PC-3 (cell line): ENCODE measurements around the gene ATF6B. TPM values are rescaled to one million over a fixed set of nuclear protein-coding genes. Genes with fewer than 3 reads are reported as not detected.
"Not testable (repeated sequence)": the region's sequence is repeated elsewhere in the genome, so short reads cannot be mapped to it uniquely, and the experiment has no call there.

ENCODE experiments used
- ATAC-seq: fragments of 200-7000 bp; cut with Tn5 transposase; 2 replicates; pipeline ENCODE4 v1.9.1; 2020; ENCODE audit warnings: mild to moderate bottlenecking, moderate library complexity
- BruUV-seq: library from RNA; stranded (reverse); fragments of 400-500 nt; replicated peaks from 2 replicates; lab custom pipeline; 2021; lab: Mats Ljungman, UMichigan
- CTCF ChIA-PET: fragments of 300-600 bp; sonication (Branson Sonifier 250); formaldehyde crosslinking; loops from one replicate; lab custom pipeline; 2022; ENCODE audit warnings: antibody characterized with exemption; lab: Charles Lee
- POLR2A ChIA-PET: fragments of 300-600 bp; sonication (Branson Sonifier 250); formaldehyde crosslinking; loops from one replicate; lab custom pipeline; 2022; ENCODE audit warnings: antibody characterized with exemption; ENCODE audit not compliant: unreplicated experiment; lab: Charles Lee
- DNase-seq: peaks from one replicate; pipeline ENCODE4 v3.0.0-alpha.2; 2015
- H2AFZ ChIP-seq: fragments of 300-600 bp; sonication (generic); 2 replicates; pipeline ENCODE4 v1.6.0; 2016; ENCODE audit warnings: antibody characterized with exemption, low read length
- H3F3A ChIP-seq: fragments of 300-600 bp; sonication (generic); one replicate; pipeline ENCODE4 v1.6.0; 2017; ENCODE audit warnings: antibody characterized with exemption, low read length, control low read depth, mild to moderate bottlenecking; ENCODE audit not compliant: unreplicated experiment
- H3K27ac ChIP-seq: fragments of 300-600 bp; sonication (generic); 2 replicates; pipeline ENCODE4 v1.5.1; 2016; ENCODE audit warnings: mild to moderate bottlenecking, low read length
- H3K27me3 ChIP-seq: fragments of 300-600 bp; sonication (generic); 2 replicates; pipeline ENCODE4 v1.6.1; 2016; ENCODE audit warnings: low read length, mixed read lengths
- H3K36me3 ChIP-seq: fragments of 300-600 bp; sonication (generic); 2 replicates; pipeline ENCODE4 v1.6.1; 2016; ENCODE audit warnings: low read depth, mixed run types, low read length, mixed read lengths
- H3K4me1 ChIP-seq: fragments of 300-600 bp; sonication (generic); 2 replicates; pipeline ENCODE4 v1.5.1; 2016; ENCODE audit warnings: low read length; ENCODE audit not compliant: insufficient read depth
- H3K4me2 ChIP-seq: fragments of 300-600 bp; sonication (generic); 2 replicates; pipeline ENCODE4 v1.6.0; 2016; ENCODE audit warnings: low read length
- H3K4me3 ChIP-seq: fragments of 300-600 bp; sonication (generic); 2 replicates; pipeline ENCODE4 v1.5.1; 2016; ENCODE audit warnings: mild to moderate bottlenecking, low read length, mixed read lengths
- H3K79me2 ChIP-seq: fragments of 300-600 bp; sonication (generic); 2 replicates; pipeline ENCODE4 v1.6.1; 2017; ENCODE audit warnings: low read length, mixed read lengths
- H3K9ac ChIP-seq: fragments of 300-600 bp; sonication (generic); 2 replicates; pipeline ENCODE4 v1.6.0; 2016; ENCODE audit warnings: mild to moderate bottlenecking, low read length
- H3K9me2 ChIP-seq: fragments of 300-600 bp; sonication (generic); replicated peaks from 2 replicates; pipeline ENCODE4 v1.6.1; 2016; ENCODE audit warnings: mixed run types, low read length, mixed read lengths
- H3K9me3 ChIP-seq: fragments of 300-600 bp; sonication (generic); 2 replicates; pipeline ENCODE4 v1.6.1; 2016; ENCODE audit warnings: low read length, mixed read lengths
- H4K20me1 ChIP-seq: fragments of 300-600 bp; sonication (generic); 2 replicates; pipeline ENCODE4 v1.6.1; 2016; ENCODE audit warnings: low read length, mixed read lengths
- CTCF ChIP-seq: fragments of 300-600 bp; sonication (generic); conservative IDR thresholded peaks from 2 replicates; pipeline ENCODE4 v1.5.1; 2017; ENCODE audit warnings: antibody characterized with exemption, low read depth, mild to moderate bottlenecking, low read length
- EZH2 ChIP-seq: fragments of 300-600 bp; sonication (generic); IDR thresholded peaks from one replicate; pipeline ENCODE4 v1.6.1; 2017; ENCODE audit warnings: antibody characterized with exemption, mild to moderate bottlenecking, low read length; ENCODE audit not compliant: unreplicated experiment
- EZH2phosphoT487 ChIP-seq: fragments of 300-600 bp; sonication (generic); IDR thresholded peaks from 2 replicates; pipeline ENCODE4 v1.6.1; 2018; ENCODE audit warnings: mild to moderate bottlenecking, antibody characterized with exemption, low read length, borderline replicate concordance
- intact Hi-C: fragments of 100-400 bp; cut with micrococcal nuclease; formaldehyde crosslinking; loops from 2 replicates; pipeline ENCODE4 v1.9.0; 2023
- total RNA-seq: library from RNA; depleted of rRNA; stranded (reverse); fragments of >200 nt; gene quantifications from 2 replicates; pipeline ENCODE4 v1.2.3, GENCODE V29; 2014

The ATF6B gene
- total RNA-seq, 1 experiment from 2014 or later = 33.4 TPM

DNA sequence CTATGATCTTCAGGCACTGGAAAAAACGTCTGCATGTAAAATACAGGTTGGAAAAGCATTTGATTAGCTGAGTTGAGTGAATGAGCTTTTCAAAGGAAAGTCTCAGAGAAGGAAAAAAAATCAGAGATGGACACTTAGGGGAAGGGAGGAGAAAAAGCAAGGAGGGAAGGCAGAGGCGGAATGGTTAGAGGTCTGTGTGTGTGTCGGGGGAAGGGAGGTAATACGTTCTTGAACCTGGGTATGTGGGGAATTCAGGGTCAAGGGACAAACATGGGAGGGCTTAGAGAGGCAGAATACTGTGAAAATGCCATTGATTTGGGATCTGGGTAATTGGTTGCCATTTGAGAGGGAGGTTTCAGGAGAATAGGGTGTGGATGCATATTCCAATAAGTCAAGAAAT lies 18.6 kb upstream of the ATF6B start:
- no peaks in the 10 kb centered on the region for H3K9me2 ChIP-seq
- ATAC-seq = no peak
- no TSS peak for BruUV-seq
- no peak overlapping the region for H3K9ac ChIP-seq
- no peaks in the 10 kb centered on the region for H3K36me3 ChIP-seq
- no peaks in the 10 kb centered on the region for H3K9me3 ChIP-seq
- no peak overlapping the region for H3K4me3 ChIP-seq
- ChIA-PET CTCF (no interaction called here), POLR2A (no interaction called here)
- intact Hi-C loops = no loop called here
- no peaks in the 10 kb centered on the region for H3K27me3 ChIP-seq
- H3K79me2 ChIP-seq = no peaks in the 10 kb centered on the region
- no peak overlapping the region for H2AFZ ChIP-seq
- H3K4me2 ChIP-seq = no peak overlapping the region
- TF ChIP-seq EZH2 (no peak), EZH2phosphoT487 (no peak), CTCF (no peak)
- DNase-seq = no peak
- H3K27ac ChIP-seq = no peak overlapping the region
- H3K4me1 ChIP-seq = no peaks in the 10 kb centered on the region
- H3F3A ChIP-seq = no peaks in the 10 kb centered on the region
- no peaks in the 10 kb centered on the region for H4K20me1 ChIP-seq

DNA sequence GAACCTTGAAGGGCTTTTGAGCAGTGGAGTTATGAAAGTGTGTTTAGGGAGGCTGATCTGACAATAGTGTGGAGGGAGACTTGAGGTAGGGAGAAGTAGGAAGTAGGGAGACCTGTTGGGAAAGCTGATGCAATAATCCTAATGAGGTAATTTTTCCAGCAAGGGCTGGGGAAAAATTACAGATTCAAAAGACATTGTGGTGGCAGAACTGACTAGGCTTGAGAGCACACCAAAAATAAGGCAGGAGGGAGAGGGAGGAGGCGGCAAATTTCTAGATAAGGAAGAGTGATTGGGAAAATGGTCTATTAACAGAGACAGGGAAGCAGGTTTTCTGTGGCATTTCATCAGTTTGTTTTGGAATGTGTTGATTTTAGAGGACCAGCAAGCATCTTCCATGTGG lies 18.2 kb upstream of the ATF6B start:
- no peaks in the 10 kb centered on the region for H3K9me2 ChIP-seq
- no peaks in the 10 kb centered on the region for H3F3A ChIP-seq
- H3K4me1 ChIP-seq = no peaks in the 10 kb centered on the region
- ChIA-PET CTCF (no interaction called here), POLR2A (no interaction called here)
- H3K79me2 ChIP-seq = no peaks in the 10 kb centered on the region
- no peak for TF ChIP-seq CTCF
- no peak for TF ChIP-seq EZH2
- TF ChIP-seq EZH2phosphoT487 = no peak
- BruUV-seq = no TSS peak
- H3K9me3 ChIP-seq = no peaks in the 10 kb centered on the region
- intact Hi-C loops = no loop called here
- H3K9ac ChIP-seq = no peak overlapping the region
- H3K4me3 ChIP-seq = no peak overlapping the region
- no peak overlapping the region for H3K27ac ChIP-seq
- no peaks in the 10 kb centered on the region for H3K27me3 ChIP-seq
- no peaks in the 10 kb centered on the region for H3K36me3 ChIP-seq
- H2AFZ ChIP-seq = no peak overlapping the region
- no peak for DNase-seq
- no peak overlapping the region for H3K4me2 ChIP-seq
- ATAC-seq = no peak
- no peaks in the 10 kb centered on the region for H4K20me1 ChIP-seq

GRCh38 chr6:32144238-32144637 lies 16.2 kb upstream of the ATF6B start:
- H3K4me2 ChIP-seq, H3K27ac ChIP-seq, H3K36me3 ChIP-seq, H3K27me3 ChIP-seq, H3K9ac ChIP-seq, H3F3A ChIP-seq, CTCF ChIA-PET, DNase-seq, H3K4me1 ChIP-seq, H3K9me3 ChIP-seq, H4K20me1 ChIP-seq, POLR2A ChIA-PET, BruUV-seq, H3K4me3 ChIP-seq, H3K9me2 ChIP-seq, intact Hi-C loops, ATAC-seq, H3K79me2 ChIP-seq: not testable (repeated sequence)
- H2AFZ ChIP-seq = peak overlapping the region; percentile 43; the same call in 1 of the 2 replicates
